Measurements from ENCODE around the gene ANKRD44.

GRCh38 chr2:196954001-196954400 is 356.6 kb downstream of the ANKRD44 start:
- no peak for TF ChIP-seq RELA (CRISPR knock-in tag; IDR thresholded peaks at IDR 0.05; ENCODE audit: borderline replicate concordance)
- no peak for TF ChIP-seq CTCF (IDR thresholded peaks at IDR 0.05)
- no peak for TF ChIP-seq ZBTB43 (CRISPR knock-in tag; IDR thresholded peaks at IDR 0.05)
- no peak for TF ChIP-seq SP1 (CRISPR knock-in tag; conservative IDR thresholded peaks at IDR 0.05)
- TF ChIP-seq MAX (CRISPR knock-in tag; IDR thresholded peaks at IDR 0.05): no peak
- TF ChIP-seq USF1 (CRISPR knock-in tag; IDR thresholded peaks at IDR 0.05): no peak
- TF ChIP-seq TP53 (CRISPR knock-in tag; IDR thresholded peaks at IDR 0.05): no peak
- TF ChIP-seq ESRRA (CRISPR knock-in tag; IDR thresholded peaks at IDR 0.05; ENCODE audit: borderline replicate concordance): no peak
- no peak for TF ChIP-seq IRF2 (CRISPR knock-in tag; IDR thresholded peaks at IDR 0.05; ENCODE audit: borderline replicate concordance, low read depth)
- TF ChIP-seq ZNF423 (CRISPR knock-in tag; IDR thresholded peaks at IDR 0.05): no peak
- no peak for TF ChIP-seq JAZF1 (CRISPR knock-in tag; IDR thresholded peaks at IDR 0.05)
- no peak for TF ChIP-seq PREB (CRISPR knock-in tag; IDR thresholded peaks at IDR 0.05; ENCODE audit: borderline replicate concordance)
- no peak for TF ChIP-seq ZNF281 (CRISPR knock-in tag; IDR thresholded peaks at IDR 0.05)
- no peak for TF ChIP-seq ATF2 (CRISPR knock-in tag; IDR thresholded peaks at IDR 0.05; ENCODE audit: borderline replicate concordance, low read depth)
